Breast epithelium (tissue), 4 donors: ENCODE results near the gene MAN2A1. TPM values are rescaled to one million over a fixed set of nuclear protein-coding genes. Genes with fewer than 3 reads are reported as not detected.

Experiments
- DNase-seq, 2 donors: peaks; one replicate each; pipeline ENCODE4 v3.0.0-alpha.2; 2019; ENCODE audit warnings: low spot score in 2 of 2
- H3K27ac ChIP-seq, 2 donors: fragments of 200-600 bp; sonication (generic) in 1 of 2; one replicate each; pipeline ENCODE4 v1.5.1; 2016 to 2019; ENCODE audit warnings: mild to moderate bottlenecking in 1 of 2
- H3K27me3 ChIP-seq, 2 donors: fragments of 200-600 bp; sonication (generic) in 1 of 2; one replicate each; pipeline versions ENCODE4 v1.5.1 to v1.6.0; 2017 to 2019; ENCODE audit warnings: control low read depth in 1 of 2, mild to moderate bottlenecking in 1 of 2
- H3K36me3 ChIP-seq: fragments of 200-600 bp; one replicate; pipeline ENCODE4 v1.5.1; 2019
- H3K4me1 ChIP-seq, 2 donors: fragments of 200-600 bp; sonication (generic); one replicate each; pipeline ENCODE4 v1.5.1; 2016 to 2019; ENCODE audit warnings: control low read depth in 1 of 2
- H3K4me3 ChIP-seq, 3 donors: fragments of 200-600 bp; sonication (generic); 1 replicate in 2 of 3; 2 replicates in 1 of 3; pipeline ENCODE4 v1.5.1; 2016 to 2019; ENCODE audit warnings: mild to moderate bottlenecking in 3 of 3, moderate library complexity in 2 of 3
- H3K9me3 ChIP-seq, 2 donors: fragments of 200-600 bp; sonication (generic) in 1 of 2; one replicate each; pipeline ENCODE4 v1.5.1; 2016 to 2019; ENCODE audit warnings: control low read depth in 1 of 2
- CTCF ChIP-seq, 3 donors: fragments of 450-650 bp; IDR thresholded peaks; one replicate each; pipeline ENCODE4 v1.5.1; 2016 to 2017; ENCODE audit warnings: antibody characterized with exemption in 3 of 3, mild to moderate bottlenecking in 3 of 3, moderate library complexity in 3 of 3
- POLR2A ChIP-seq: fragments of 450-650 bp; IDR thresholded peaks from one replicate; pipeline ENCODE4 v1.6.1; 2016; ENCODE audit warnings: antibody characterized with exemption, mild to moderate bottlenecking, moderate library complexity
- POLR2AphosphoS5 ChIP-seq, 3 donors: sonication (generic); formaldehyde crosslinking; IDR thresholded peaks; one replicate each; pipeline ENCODE4 v1.6.1; 2017; ENCODE audit warnings: antibody characterized with exemption in 3 of 3
- intact Hi-C: fragments of 100-400 bp; cut with DNase I; formaldehyde crosslinking; loops from one replicate; pipeline ENCODE4 v1.15.1; 2023; ENCODE audit warnings: low total_unique reads
- total RNA-seq, 3 donors: library from RNA; depleted of rRNA; stranded (reverse); fragments of >200 nt; gene quantifications; one replicate each; pipeline ENCODE4 v1.1.0, GENCODE V29; 2016

Gene MAN2A1
- total RNA-seq, 3 donors from 2014 or later, result 57.9 to 68.6 (median 63.3) TPM

GRCh38 chr5:109849478-109850088 lies 159.9 kb downstream of the MAN2A1 start:
- DNase-seq, result no peak
- peaks cover 4% of the 10 kb centered on the region for H3K36me3 ChIP-seq
- no peaks in the 10 kb centered on the region for H3K27me3 ChIP-seq
- H3K27ac ChIP-seq, result no peak overlapping the region
- H3K9me3 ChIP-seq, result no peaks in the 10 kb centered on the region
- no peak for TF ChIP-seq POLR2AphosphoS5 (IDR thresholded peaks at IDR 0.05)
- TF ChIP-seq CTCF (IDR thresholded peaks at IDR 0.05), result no peak
- no peak for TF ChIP-seq POLR2A
- H3K4me3 ChIP-seq, result no peak overlapping the region
- intact Hi-C loops, result no loop called here
- H3K4me1 ChIP-seq, result no peaks in the 10 kb centered on the region

DNA sequence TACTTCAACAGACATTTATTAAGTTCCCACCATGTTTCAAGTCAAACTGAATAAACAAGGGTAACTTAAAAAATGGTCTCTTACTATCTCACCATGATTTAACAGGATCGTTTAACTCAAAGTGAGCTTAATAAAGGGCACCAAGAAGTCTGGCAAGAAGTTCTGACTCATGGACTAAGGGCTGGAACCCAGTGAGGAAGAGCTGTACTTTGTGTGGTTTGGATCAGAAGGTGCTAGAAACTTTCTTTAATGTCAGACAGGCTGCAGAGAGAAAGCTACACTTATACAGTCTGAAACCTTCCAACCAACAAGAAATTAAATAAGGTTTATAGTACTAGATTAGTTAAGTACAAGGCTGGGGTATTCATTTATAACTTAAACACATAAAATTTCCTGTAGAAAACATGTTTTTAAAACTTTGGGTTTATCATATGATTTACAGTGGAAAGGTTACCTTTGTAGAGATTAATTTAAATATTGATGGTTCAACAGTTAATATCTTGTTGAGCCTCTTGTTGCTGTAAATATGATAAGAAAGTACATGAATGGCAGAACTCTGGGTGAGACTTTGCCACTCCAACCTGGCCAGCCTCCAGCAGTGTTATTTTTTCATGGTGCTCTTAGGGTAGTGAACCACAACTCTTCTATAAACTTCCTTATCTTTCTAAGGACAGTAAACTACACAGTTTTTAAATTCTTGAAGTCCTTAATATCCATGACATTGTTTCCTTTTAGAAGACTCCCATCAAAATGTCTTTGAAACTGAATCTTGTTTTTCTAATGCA lies 162.8 kb downstream of the MAN2A1 start:
- TF ChIP-seq CTCF (IDR thresholded peaks at IDR 0.05) (no peak), POLR2A (no peak), POLR2AphosphoS5 (IDR thresholded peaks at IDR 0.05) (no peak)
- H3K9me3 ChIP-seq, result no peaks in the 10 kb centered on the region
- no peak for DNase-seq
- no peaks in the 10 kb centered on the region for H3K27me3 ChIP-seq
- H3K36me3 ChIP-seq, result no peaks in the 10 kb centered on the region
- no peak overlapping the region for H3K4me3 ChIP-seq
- intact Hi-C loops, result no loop called here
- no peaks in the 10 kb centered on the region for H3K4me1 ChIP-seq
- no peak overlapping the region for H3K27ac ChIP-seq

GRCh38 chr5:109853377-109853776 lies 163.7 kb downstream of the MAN2A1 start:
- no peak for DNase-seq
- Histone ChIP-seq H3K27me3 (no peaks in the 10 kb centered on the region), H3K4me3 (no peak overlapping the region), H3K9me3 (no peaks in the 10 kb centered on the region), H3K36me3 (no peaks in the 10 kb centered on the region), H3K27ac (no peak overlapping the region), H3K4me1 (no peaks in the 10 kb centered on the region)
- no peak for TF ChIP-seq POLR2A
- no peak for TF ChIP-seq CTCF (IDR thresholded peaks at IDR 0.05)
- no peak for TF ChIP-seq POLR2AphosphoS5 (IDR thresholded peaks at IDR 0.05)
- intact Hi-C loops, result no loop called here

GRCh38 chr5:109855056-109855455 lies 165.3 kb downstream of the MAN2A1 start:
- no peaks in the 10 kb centered on the region for H3K9me3 ChIP-seq
- no peak for TF ChIP-seq POLR2AphosphoS5 (IDR thresholded peaks at IDR 0.05)
- no peak for TF ChIP-seq CTCF (IDR thresholded peaks at IDR 0.05)
- no peak for TF ChIP-seq POLR2A
- DNase-seq, result no peak
- H3K4me1 ChIP-seq, result no peaks in the 10 kb centered on the region
- intact Hi-C loops, result no loop called here
- no peaks in the 10 kb centered on the region for H3K36me3 ChIP-seq
- no peaks in the 10 kb centered on the region for H3K27me3 ChIP-seq
- no peak overlapping the region for H3K4me3 ChIP-seq
- H3K27ac ChIP-seq, result no peak overlapping the region

DNA sequence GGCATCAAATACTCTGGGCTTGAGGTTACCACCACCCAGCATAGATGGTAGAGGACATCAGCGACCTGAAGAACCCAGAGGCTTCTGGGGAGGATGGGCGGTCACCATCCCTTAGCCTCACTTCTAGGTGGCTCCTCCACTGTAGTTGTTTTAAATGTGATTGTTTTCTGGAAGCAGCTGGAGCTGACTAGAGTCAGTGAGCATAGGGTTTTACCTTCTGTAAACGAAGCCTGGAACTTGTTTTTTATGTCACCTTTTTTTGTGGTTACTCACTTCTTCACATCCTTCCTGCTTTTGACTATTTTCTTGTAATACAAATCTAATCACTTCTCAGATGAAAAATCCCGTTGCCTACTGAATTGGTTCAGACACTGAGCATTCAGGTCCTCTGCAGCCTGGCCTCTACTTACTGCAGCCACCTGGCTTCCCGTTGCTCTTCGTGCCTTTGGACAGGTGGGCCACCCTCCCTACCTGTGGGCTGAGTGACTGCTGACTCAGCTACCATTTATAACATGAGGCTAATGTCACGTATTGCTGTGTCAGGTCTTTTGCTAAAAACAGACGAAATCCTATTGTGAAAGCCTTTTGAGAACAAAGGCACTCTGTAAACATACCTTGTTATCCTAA lies 167.8 kb downstream of the MAN2A1 start:
- no peak overlapping the region for H3K27ac ChIP-seq
- TF ChIP-seq POLR2AphosphoS5 (IDR thresholded peaks at IDR 0.05) (no peak), CTCF (IDR thresholded peaks at IDR 0.05) (no peak), POLR2A (no peak)
- no peaks in the 10 kb centered on the region for H3K27me3 ChIP-seq
- H3K36me3 ChIP-seq, result no peaks in the 10 kb centered on the region
- intact Hi-C loops, result no loop called here
- H3K4me3 ChIP-seq, result no peak overlapping the region
- DNase-seq, result no peak
- no peaks in the 10 kb centered on the region for H3K4me1 ChIP-seq
- no peaks in the 10 kb centered on the region for H3K9me3 ChIP-seq
